Smooth muscle cell (in vitro differentiated cells): ENCODE measurements around the gene ZNF883. TPM values are rescaled to one million over a fixed set of nuclear protein-coding genes. Genes with fewer than 3 reads are reported as not detected.

ENCODE experiments used
- DNase-seq: peaks from one replicate; lab custom pipeline; 2025; ENCODE audit not compliant: unreplicated experiment; lab: John Stamatoyannopoulos, UW
- H2AFZ ChIP-seq: fragments of 200-600 bp; sonication (generic); 2 replicates; pipeline ENCODE4 v1.6.0; 2016; ENCODE audit warnings: antibody characterized with exemption, low read depth, mild to moderate bottlenecking
- H3F3A ChIP-seq: fragments of 200-600 bp; sonication (generic); 2 replicates; pipeline ENCODE4 v1.6.0; 2017; ENCODE audit warnings: antibody characterized with exemption, low read depth
- H3K27ac ChIP-seq: fragments of 200-600 bp; sonication (generic); 2 replicates; pipeline ENCODE4 v1.5.1; 2016; ENCODE audit warnings: low read depth, mild to moderate bottlenecking
- H3K27me3 ChIP-seq: fragments of 200-600 bp; sonication (generic); 2 replicates; pipeline ENCODE4 v1.6.1; 2016; ENCODE audit warnings: low read depth, mild to moderate bottlenecking
- H3K36me3 ChIP-seq: fragments of 200-600 bp; sonication (generic); 2 replicates; pipeline ENCODE4 v1.5.1; 2016; ENCODE audit warnings: low read depth
- H3K4me1 ChIP-seq: fragments of 200-600 bp; sonication (generic); 2 replicates; pipeline ENCODE4 v1.5.1; 2016; ENCODE audit warnings: low read depth
- H3K4me2 ChIP-seq: fragments of 200-600 bp; sonication (generic); 2 replicates; pipeline ENCODE4 v1.6.0; 2016; ENCODE audit warnings: mild to moderate bottlenecking
- H3K4me3 ChIP-seq: fragments of 200-600 bp; sonication (generic); 2 replicates; pipeline ENCODE4 v1.5.1; 2016; ENCODE audit warnings: mild to moderate bottlenecking
- H3K79me2 ChIP-seq: fragments of 200-600 bp; sonication (generic); 2 replicates; pipeline ENCODE4 v1.6.0; 2016; ENCODE audit warnings: low read depth, mild to moderate bottlenecking
- H3K9ac ChIP-seq: fragments of 200-600 bp; sonication (generic); 2 replicates; pipeline ENCODE4 v1.6.0; 2016; ENCODE audit warnings: low read depth
- H3K9me3 ChIP-seq: fragments of 200-600 bp; sonication (generic); replicated peaks from 2 replicates; pipeline ENCODE4 v1.5.1; 2016; ENCODE audit warnings: low read depth
- H4K20me1 ChIP-seq: fragments of 200-600 bp; sonication (generic); 2 replicates; pipeline ENCODE4 v1.6.0; 2016; ENCODE audit warnings: low read depth
- WGBS: methylation state at CpG from one replicate; pipeline ENCODE4 v1.1.7; 2016; ENCODE audit warnings: low lambda C conversion rate; 5-methylcytosine and 5-hydroxymethylcytosine counted together
- polyA plus RNA-seq: library from polyadenylated mRNA; unstranded; fragments of >200 nt; fragmentation: Nextera tagmentation; extraction: Ambion mirVana; gene quantifications from 2 replicates; pipeline ENCODE4 v1.2.1, GENCODE V29; 2016
- total RNA-seq: library from RNA; depleted of rRNA; stranded (reverse); fragments of >200 nt; gene quantifications from 2 replicates; pipeline ENCODE4 v1.2.3, GENCODE V29; 2014
- TF ChIP-seq, protein P1 (sequence below): fragments of 200-600 bp; sonication (generic); IDR thresholded peaks from 2 replicates; pipeline ENCODE4 v1.5.1; 2017; ENCODE audit warnings: borderline replicate concordance, mild to moderate bottlenecking, antibody characterized with exemption; ENCODE audit not compliant: insufficient read depth, poor library complexity, severe bottlenecking

ZNF883 gene
- total and polyA plus RNA-seq, 2 experiments from 2014 or later, result 1.7 to 9.9 TPM

GRCh38 chr9:112913326-112913725 is 98.7 kb downstream of the ZNF883 start:
- 96% methylated on average over 4 of the region's 4 CpGs for WGBS
- no peaks in the 10 kb centered on the region for H3K4me1 ChIP-seq
- no peaks in the 10 kb centered on the region for H4K20me1 ChIP-seq

GRCh38 chr9:112912636-112913035 is 99.4 kb downstream of the ZNF883 start:
- TF ChIP-seq, protein P1, sequence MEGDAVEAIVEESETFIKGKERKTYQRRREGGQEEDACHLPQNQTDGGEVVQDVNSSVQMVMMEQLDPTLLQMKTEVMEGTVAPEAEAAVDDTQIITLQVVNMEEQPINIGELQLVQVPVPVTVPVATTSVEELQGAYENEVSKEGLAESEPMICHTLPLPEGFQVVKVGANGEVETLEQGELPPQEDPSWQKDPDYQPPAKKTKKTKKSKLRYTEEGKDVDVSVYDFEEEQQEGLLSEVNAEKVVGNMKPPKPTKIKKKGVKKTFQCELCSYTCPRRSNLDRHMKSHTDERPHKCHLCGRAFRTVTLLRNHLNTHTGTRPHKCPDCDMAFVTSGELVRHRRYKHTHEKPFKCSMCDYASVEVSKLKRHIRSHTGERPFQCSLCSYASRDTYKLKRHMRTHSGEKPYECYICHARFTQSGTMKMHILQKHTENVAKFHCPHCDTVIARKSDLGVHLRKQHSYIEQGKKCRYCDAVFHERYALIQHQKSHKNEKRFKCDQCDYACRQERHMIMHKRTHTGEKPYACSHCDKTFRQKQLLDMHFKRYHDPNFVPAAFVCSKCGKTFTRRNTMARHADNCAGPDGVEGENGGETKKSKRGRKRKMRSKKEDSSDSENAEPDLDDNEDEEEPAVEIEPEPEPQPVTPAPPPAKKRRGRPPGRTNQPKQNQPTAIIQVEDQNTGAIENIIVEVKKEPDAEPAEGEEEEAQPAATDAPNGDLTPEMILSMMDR, result no peak
- H3K4me3 ChIP-seq, result no peak overlapping the region
- H3F3A ChIP-seq, result no peaks in the 10 kb centered on the region
- H2AFZ ChIP-seq, result no peak overlapping the region
- no peak overlapping the region for H3K9ac ChIP-seq
- no peak for DNase-seq
- H4K20me1 ChIP-seq, result no peaks in the 10 kb centered on the region
- H3K27me3 ChIP-seq, result peaks cover 22% of the 10 kb centered on the region
- no peaks in the 10 kb centered on the region for H3K4me1 ChIP-seq
- H3K4me2 ChIP-seq, result no peak overlapping the region
- no peaks in the 10 kb centered on the region for H3K9me3 ChIP-seq
- no peaks in the 10 kb centered on the region for H3K36me3 ChIP-seq
- H3K79me2 ChIP-seq, result no peaks in the 10 kb centered on the region
- no peak overlapping the region for H3K27ac ChIP-seq
- 96% methylated on average over 3 of the region's 3 CpGs for WGBS

More at GRCh38 chr9:112913326-112913725, 98.7 kb downstream of the ZNF883 start:
- TF ChIP-seq, protein P1, result no peak
- Histone ChIP-seq H3K4me2 (no peak overlapping the region), H2AFZ (no peak overlapping the region), H3F3A (no peaks in the 10 kb centered on the region), H3K9ac (no peak overlapping the region), H3K9me3 (no peaks in the 10 kb centered on the region), H3K27ac (no peak overlapping the region), H3K79me2 (no peaks in the 10 kb centered on the region), H3K27me3 (peaks cover 19% of the 10 kb centered on the region), H3K36me3 (no peaks in the 10 kb centered on the region), H3K4me3 (no peak overlapping the region)
- DNase-seq, result no peak

DNA sequence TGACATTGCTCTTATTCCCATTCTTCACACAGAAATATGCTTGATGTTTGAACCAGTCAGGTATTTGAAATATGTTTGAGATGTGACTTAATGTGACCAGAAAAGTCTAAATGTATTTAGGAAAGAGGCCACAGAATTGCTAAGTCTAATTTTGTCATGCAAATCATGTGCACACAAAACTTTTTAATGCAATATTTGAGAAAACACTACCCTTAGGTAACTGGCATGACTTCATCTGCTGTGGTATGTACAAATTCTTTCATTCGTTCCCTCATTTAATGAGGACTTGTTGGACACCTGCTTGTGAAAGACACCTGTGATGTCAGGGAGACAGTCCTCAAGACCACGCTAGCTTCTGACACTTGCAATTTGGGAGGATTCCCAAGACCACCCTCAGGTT is 100.3 kb downstream of the ZNF883 start:
- Histone ChIP-seq H3K4me1 (no peaks in the 10 kb centered on the region), H3K36me3 (no peaks in the 10 kb centered on the region), H3K9ac (no peak overlapping the region), H3F3A (no peaks in the 10 kb centered on the region), H4K20me1 (no peaks in the 10 kb centered on the region), H3K4me3 (no peak overlapping the region), H3K79me2 (no peaks in the 10 kb centered on the region), H3K9me3 (no peaks in the 10 kb centered on the region), H3K4me2 (no peak overlapping the region), H3K27me3 (peaks cover 25% of the 10 kb centered on the region), H3K27ac (no peak overlapping the region), H2AFZ (no peak overlapping the region)
- TF ChIP-seq, protein P1, result no peak
- DNase-seq, result no peak
- WGBS, result 85% methylated on average over 2 of the region's 2 CpGs

Other genes with a start within 250 kb of the ZNF883 start
- not detected in 2 replicates for gene SLC46A2, start 121.3 kb downstream of the ZNF883 start, total RNA-seq
- not detected in 2 replicates for gene SLC46A2, start 121.3 kb downstream of the ZNF883 start, polyA plus RNA-seq
- gene ZFP37, start 44.5 kb upstream of the ZNF883 start, total RNA-seq, result 8.2 and 9.0 TPM in 2 replicates
- 2.2 and 2.5 TPM in 2 replicates for gene ZFP37, start 44.5 kb upstream of the ZNF883 start, polyA plus RNA-seq
- 4.8 and 8.7 TPM in 2 replicates for gene SLC31A2, start 138.8 kb upstream of the ZNF883 start, total RNA-seq
- 7.6 and 9.1 TPM in 2 replicates for gene SLC31A2, start 138.8 kb upstream of the ZNF883 start, polyA plus RNA-seq
- gene FKBP15, start 209.1 kb upstream of the ZNF883 start, total RNA-seq, result 22.6 and 27.9 TPM in 2 replicates
- 12.3 and 13.0 TPM in 2 replicates for gene FKBP15, start 209.1 kb upstream of the ZNF883 start, polyA plus RNA-seq
- gene SLC31A1, start 209.4 kb upstream of the ZNF883 start, total RNA-seq, result 34.7 and 39.1 TPM in 2 replicates
- 28.1 and 35.8 TPM in 2 replicates for gene SLC31A1, start 209.4 kb upstream of the ZNF883 start, polyA plus RNA-seq